ENCODE measurements around the gene CCT4.
"Not testable (repeated sequence)": the region's sequence is repeated elsewhere in the genome, so short reads cannot be mapped to it uniquely, and the experiment has no call there.

Gene CCT4

DNA sequence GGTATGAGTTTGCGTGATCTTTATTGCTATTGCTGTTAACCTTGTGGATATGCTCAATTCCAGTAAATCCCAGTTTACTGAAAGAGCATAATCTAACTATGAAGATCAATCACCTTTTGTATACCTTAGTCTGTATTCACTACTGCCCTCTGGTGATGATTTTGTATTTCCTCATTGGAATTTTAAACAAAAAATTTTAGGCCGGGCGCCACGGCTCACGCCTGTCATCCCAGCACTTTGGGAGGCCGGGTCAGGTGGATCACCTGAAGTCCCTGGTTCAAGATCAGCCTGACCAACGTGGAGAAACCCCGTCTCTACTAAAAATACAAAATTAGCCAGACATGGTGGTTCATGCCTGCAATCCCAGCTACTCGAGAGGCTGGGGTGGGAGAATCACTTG, 22.1 kb upstream of the CCT4 start:
- no peak overlapping the region for H3K27ac ChIP-seq (ENCODE audit: low read length)
- no peaks in the 10 kb centered on the region for H3K27me3 ChIP-seq (ENCODE audit: low read depth, low read length)
- no peaks in the 10 kb centered on the region for H3K9me3 ChIP-seq (ENCODE audit: control insufficient read depth in 1 of 2, low read length in 2 of 2)
- no peak overlapping the region for H3K4me3 ChIP-seq (ENCODE audit: low read depth in 1 of 2, low read length in 2 of 2)
- H3K4me1 ChIP-seq (ENCODE audit: control insufficient read depth in 1 of 2, insufficient read depth in 2 of 2, low read length in 2 of 2) = peaks cover 0 to 22% of the 10 kb centered on the region in 2 donors
- H3K36me3 ChIP-seq (ENCODE audit: control insufficient read depth in 1 of 2, insufficient read depth in 2 of 2, low read length in 2 of 2) = no peaks in the 10 kb centered on the region

DNA sequence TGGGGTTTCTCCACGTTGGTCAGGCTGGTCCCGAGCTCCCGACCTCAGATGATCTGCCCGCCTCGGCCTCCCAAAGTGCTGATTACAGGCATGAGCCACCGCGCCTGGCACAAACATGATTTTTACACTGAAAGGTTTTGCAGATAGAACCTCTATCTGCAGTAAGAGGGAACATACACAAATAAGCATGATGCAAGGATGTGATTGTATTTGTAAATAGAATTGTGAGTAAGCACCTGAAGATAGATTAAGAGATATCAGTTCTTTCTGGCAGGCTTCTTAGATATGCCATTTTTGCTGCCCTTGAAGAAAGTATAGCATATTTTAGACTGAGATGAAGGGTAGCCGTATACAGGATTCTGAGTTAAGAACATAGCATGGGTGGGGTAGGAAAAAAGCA, 20.7 kb upstream of the CCT4 start:
- H3K27me3 ChIP-seq (ENCODE audit: low read depth, low read length) = no peaks in the 10 kb centered on the region
- no peaks in the 10 kb centered on the region for H3K9me3 ChIP-seq (ENCODE audit: control insufficient read depth in 1 of 2, low read length in 2 of 2)
- H3K27ac ChIP-seq (ENCODE audit: low read length) = no peak overlapping the region
- H3K36me3 ChIP-seq (ENCODE audit: control insufficient read depth in 1 of 2, insufficient read depth in 2 of 2, low read length in 2 of 2) = no peaks in the 10 kb centered on the region
- H3K4me3 ChIP-seq (ENCODE audit: low read depth in 1 of 2, low read length in 2 of 2) = no peak overlapping the region
- peaks cover 0 to 22% of the 10 kb centered on the region in 2 donors for H3K4me1 ChIP-seq (ENCODE audit: control insufficient read depth in 1 of 2, insufficient read depth in 2 of 2, low read length in 2 of 2)

DNA sequence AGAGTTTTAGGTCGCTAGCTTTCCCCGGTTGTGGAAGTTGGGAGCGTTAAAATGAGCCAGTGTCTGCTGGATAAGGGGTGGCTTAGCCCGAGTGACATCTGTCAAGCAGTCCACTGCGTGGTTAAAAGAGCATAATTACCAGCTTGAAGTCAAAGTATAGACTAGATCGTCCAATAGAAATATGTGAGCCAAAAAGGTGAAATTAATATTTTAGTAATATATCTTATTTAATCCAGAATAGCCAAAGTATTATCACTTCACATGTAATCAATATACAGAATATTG, 17.7 kb upstream of the CCT4 start:
- Histone ChIP-seq H3K9me3 (ENCODE audit: control insufficient read depth in 1 of 2, low read length in 2 of 2) (no peaks in the 10 kb centered on the region), H3K27me3 (ENCODE audit: low read depth, low read length) (no peaks in the 10 kb centered on the region), H3K4me1 (ENCODE audit: control insufficient read depth in 1 of 2, insufficient read depth in 2 of 2, low read length in 2 of 2) (peaks cover 0 to 22% of the 10 kb centered on the region in 2 donors), H3K4me3 (ENCODE audit: low read depth in 1 of 2, low read length in 2 of 2) (peak overlapping the region; percentile 97 to 99), H3K36me3 (ENCODE audit: control insufficient read depth in 1 of 2, insufficient read depth in 2 of 2, low read length in 2 of 2) (no peaks in the 10 kb centered on the region), H3K27ac (ENCODE audit: low read length) (peak overlapping the region; percentile 74)

DNA sequence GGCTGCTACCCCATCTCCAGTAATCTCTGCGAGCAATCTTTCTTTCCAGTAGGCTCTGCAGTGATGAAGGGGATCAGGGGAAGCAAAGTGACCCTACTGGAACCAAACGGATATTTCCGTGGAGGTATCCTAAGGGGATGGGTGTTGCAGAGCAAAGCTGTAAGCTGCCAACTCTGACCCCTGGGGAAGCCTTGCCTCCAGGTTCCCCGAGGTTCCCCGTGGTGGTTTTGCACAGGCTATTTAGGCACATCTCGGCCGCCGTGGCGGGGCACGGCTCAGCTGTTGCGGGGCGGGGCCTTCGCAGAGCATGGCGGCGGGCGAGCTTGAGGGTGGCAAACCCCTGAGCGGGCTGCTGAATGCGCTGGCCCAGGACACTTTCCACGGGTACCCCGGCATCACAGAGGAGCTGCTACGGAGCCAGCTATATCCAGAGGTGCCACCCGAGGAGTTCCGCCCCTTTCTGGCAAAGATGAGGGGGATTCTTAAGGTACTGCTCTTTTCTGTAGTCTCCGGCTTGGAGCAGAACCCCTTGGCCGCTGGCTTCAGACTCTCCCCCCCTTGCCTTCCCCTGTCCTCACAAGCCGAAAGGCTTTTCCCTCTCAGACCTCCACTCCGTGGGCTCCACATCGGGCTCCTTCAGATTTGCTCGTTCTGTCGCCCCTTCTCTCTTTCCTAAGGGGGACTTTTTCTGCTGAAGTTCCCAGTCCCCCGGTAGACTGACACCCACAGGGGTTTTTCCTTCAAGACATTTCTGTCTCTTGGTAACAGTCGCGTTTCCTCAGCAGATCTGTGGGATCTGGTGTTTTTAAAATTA, 17.1 kb upstream of the CCT4 start, which contains the start of gene COMMD1:
Gene COMMD1 (plus strand): TSS at position 303 of the 814 bp plus-strand sequence. CDS start 5 bp downstream, at position 308.
- peak within 1 kb of the TSS; percentile 97 to 99 for H3K4me3 ChIP-seq (ENCODE audit: low read depth in 1 of 2, low read length in 2 of 2)

DNA sequence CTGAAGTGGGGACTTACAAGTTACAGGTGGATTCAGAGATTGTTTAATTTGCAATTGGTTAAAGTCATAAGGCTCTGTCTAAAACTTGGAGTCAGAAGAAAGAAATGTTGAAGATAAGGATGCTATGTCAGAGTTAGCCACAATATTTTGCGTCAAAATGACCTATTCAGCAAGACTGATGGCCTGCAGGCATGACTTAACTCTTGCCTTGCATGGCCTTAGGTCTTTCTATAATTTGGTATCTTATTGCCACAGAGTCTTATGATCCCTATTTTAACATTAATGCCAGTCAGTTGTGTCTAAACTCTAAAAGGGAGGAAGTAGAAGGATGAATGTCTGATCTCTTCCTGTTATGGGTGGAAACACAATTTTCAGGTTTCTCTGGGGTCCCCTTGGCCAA, 11.8 kb upstream of the CCT4 start:
- H3K27ac ChIP-seq (ENCODE audit: low read length) = no peak overlapping the region
- no peaks in the 10 kb centered on the region for H3K9me3 ChIP-seq (ENCODE audit: control insufficient read depth in 1 of 2, low read length in 2 of 2)
- no peak overlapping the region for H3K4me3 ChIP-seq (ENCODE audit: low read depth in 1 of 2, low read length in 2 of 2)
- no peaks in the 10 kb centered on the region for H3K4me1 ChIP-seq (ENCODE audit: control insufficient read depth in 1 of 2, insufficient read depth in 2 of 2, low read length in 2 of 2)
- H3K36me3 ChIP-seq (ENCODE audit: control insufficient read depth in 1 of 2, insufficient read depth in 2 of 2, low read length in 2 of 2) = no peaks in the 10 kb centered on the region
- no peaks in the 10 kb centered on the region for H3K27me3 ChIP-seq (ENCODE audit: low read depth, low read length)

More for the DNA sequence above, 17.1 kb upstream of the CCT4 start, which contains the start of gene COMMD1:
- Histone ChIP-seq H3K27ac (ENCODE audit: low read length) (peak within 1 kb of the TSS; percentile 74), H3K27me3 (ENCODE audit: low read depth, low read length) (no peaks in the 10 kb centered on the region), H3K4me1 (ENCODE audit: control insufficient read depth in 1 of 2, insufficient read depth in 2 of 2, low read length in 2 of 2) (peaks cover 0 to 22% of the 10 kb centered on the region in 2 donors), H3K36me3 (ENCODE audit: control insufficient read depth in 1 of 2, insufficient read depth in 2 of 2, low read length in 2 of 2) (no peaks in the 10 kb centered on the region), H3K9me3 (ENCODE audit: control insufficient read depth in 1 of 2, low read length in 2 of 2) (no peaks in the 10 kb centered on the region)

DNA sequence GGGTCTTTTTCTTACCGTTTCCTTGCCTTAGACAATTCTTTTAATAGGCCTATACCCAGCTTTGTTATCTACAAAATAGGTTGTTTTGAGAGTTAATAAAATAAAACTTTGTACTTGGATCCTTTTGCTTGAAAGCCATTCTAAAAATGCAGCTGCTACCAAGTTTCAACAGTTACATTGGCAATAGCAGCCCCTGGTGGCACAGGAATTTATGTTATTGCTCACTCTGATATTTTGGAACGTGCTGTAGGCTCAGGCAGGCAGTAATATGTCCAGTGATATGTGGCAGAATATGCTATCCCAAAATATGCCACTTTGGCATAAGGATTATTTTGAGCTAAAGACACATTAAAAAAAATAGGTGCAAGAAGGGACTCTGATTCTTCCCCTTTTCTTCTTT, 10.4 kb upstream of the CCT4 start:
- no peak overlapping the region for H3K27ac ChIP-seq (ENCODE audit: low read length)
- no peak overlapping the region for H3K4me3 ChIP-seq (ENCODE audit: low read depth in 1 of 2, low read length in 2 of 2)
- no peaks in the 10 kb centered on the region for H3K4me1 ChIP-seq (ENCODE audit: control insufficient read depth in 1 of 2, insufficient read depth in 2 of 2, low read length in 2 of 2)
- no peaks in the 10 kb centered on the region for H3K9me3 ChIP-seq (ENCODE audit: control insufficient read depth in 1 of 2, low read length in 2 of 2)
- no peaks in the 10 kb centered on the region for H3K27me3 ChIP-seq (ENCODE audit: low read depth, low read length)
- no peaks in the 10 kb centered on the region for H3K36me3 ChIP-seq (ENCODE audit: control insufficient read depth in 1 of 2, insufficient read depth in 2 of 2, low read length in 2 of 2)

DNA sequence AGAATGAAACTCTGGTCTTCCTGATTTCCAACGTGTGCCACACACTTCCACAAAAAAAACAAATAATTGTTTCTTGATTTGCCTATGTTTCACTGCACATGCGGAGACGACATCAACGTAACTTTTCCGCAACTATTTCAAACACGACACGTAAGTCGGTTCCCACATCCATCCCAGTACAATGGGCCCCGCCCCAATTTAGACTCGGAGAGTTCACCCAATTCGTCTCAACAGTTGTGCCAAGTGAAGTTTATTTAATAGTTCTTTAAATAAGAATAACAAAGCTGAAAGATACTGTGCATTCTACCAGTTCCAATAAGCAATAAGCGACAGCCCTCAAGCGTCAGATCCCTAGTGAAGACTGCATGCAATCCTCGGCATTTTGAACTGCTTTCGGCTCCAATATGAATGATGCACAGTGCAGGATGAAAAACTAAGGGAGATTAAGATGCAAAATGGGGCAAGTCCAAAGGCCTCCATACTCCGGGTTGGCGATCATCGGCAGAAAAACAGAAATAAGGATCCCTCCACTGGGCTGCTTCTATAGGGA, 664 bp downstream of the CCT4 start:
- Histone ChIP-seq H3K27me3 (ENCODE audit: low read depth, low read length) (no peaks in the 10 kb centered on the region), H3K4me3 (ENCODE audit: low read depth in 1 of 2, low read length in 2 of 2) (peak overlapping the region; percentile 97 to 100), H3K27ac (ENCODE audit: low read length) (peak overlapping the region; percentile 99), H3K36me3 (ENCODE audit: control insufficient read depth in 1 of 2, insufficient read depth in 2 of 2, low read length in 2 of 2) (peaks cover 12 to 16% of the 10 kb centered on the region in 2 donors), H3K4me1 (ENCODE audit: control insufficient read depth in 1 of 2, insufficient read depth in 2 of 2, low read length in 2 of 2) (peaks cover 0 to 25% of the 10 kb centered on the region in 2 donors), H3K9me3 (ENCODE audit: control insufficient read depth in 1 of 2, low read length in 2 of 2) (no peaks in the 10 kb centered on the region)

DNA sequence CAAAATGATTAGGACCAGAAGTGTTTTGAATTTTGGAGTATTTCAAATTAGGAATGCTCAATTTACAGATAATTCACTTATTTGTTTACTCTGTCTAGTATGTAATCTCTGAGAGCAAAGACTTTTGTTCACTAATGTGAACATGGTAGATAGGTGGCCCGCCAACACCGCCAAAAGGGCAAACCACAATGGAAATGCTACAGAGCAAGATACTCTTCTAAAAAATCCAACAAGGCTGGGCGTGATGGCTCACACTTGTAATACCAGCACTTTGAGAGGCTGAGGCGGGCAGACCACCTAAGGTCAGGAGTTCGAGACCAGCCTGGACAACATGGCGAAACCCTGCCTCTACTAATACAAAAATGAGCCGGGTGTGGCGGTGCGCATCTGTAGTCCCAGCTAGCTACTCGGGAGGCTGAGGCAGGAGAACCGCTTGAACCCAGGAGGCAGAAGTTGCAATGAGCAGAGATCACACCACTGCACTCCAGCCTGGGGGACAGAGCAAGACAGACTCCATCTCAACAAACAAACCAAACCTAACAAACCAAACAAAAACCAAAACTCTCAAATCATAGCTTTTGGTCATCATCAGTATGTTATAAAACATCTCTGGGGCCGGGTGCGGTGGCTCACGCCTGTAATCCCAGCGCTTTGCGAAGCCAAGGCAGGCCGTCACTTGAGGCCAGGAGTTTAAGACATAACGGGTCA, 2.4 kb downstream of the CCT4 start:
- Histone ChIP-seq H3K4me3 (ENCODE audit: low read depth in 1 of 2, low read length in 2 of 2) (peak overlapping the region in 1 of 2 donors; percentile 12), H3K27me3 (ENCODE audit: low read depth, low read length) (no peaks in the 10 kb centered on the region), H3K9me3 (ENCODE audit: control insufficient read depth in 1 of 2, low read length in 2 of 2) (no peaks in the 10 kb centered on the region), H3K36me3 (ENCODE audit: control insufficient read depth in 1 of 2, insufficient read depth in 2 of 2, low read length in 2 of 2) (peaks cover 24 to 29% of the 10 kb centered on the region in 2 donors), H3K4me1 (ENCODE audit: control insufficient read depth in 1 of 2, insufficient read depth in 2 of 2, low read length in 2 of 2) (peaks cover 0 to 25% of the 10 kb centered on the region in 2 donors), H3K27ac (ENCODE audit: low read length) (no peak overlapping the region)

DNA sequence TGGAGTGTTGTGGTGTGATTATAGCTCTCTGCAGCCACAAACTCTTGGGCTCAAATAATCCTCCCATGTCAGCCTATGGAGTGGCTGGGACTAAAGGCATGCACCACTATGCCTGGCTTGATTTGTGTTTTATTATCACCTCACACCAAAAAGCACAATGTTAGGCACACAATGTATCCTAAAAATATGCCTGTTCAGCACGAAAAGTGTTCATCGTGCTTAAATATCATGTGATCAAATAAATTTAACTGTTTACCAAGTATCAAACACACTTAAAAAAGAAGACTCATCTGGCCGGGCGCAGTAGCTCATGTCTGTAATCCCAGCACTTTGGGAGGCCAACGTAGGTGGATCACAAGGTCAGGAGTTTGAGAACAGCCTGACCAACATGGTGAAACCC, 5.6 kb downstream of the CCT4 start:
- Histone ChIP-seq H3K4me3 (ENCODE audit: low read depth in 1 of 2, low read length in 2 of 2) (no peak overlapping the region), H3K36me3 (ENCODE audit: control insufficient read depth in 1 of 2, insufficient read depth in 2 of 2, low read length in 2 of 2) (peaks cover 47 to 58% of the 10 kb centered on the region in 2 donors), H3K27ac (ENCODE audit: low read length) (no peak overlapping the region), H3K4me1 (ENCODE audit: control insufficient read depth in 1 of 2, insufficient read depth in 2 of 2, low read length in 2 of 2) (peaks cover 0 to 21% of the 10 kb centered on the region in 2 donors), H3K9me3 (ENCODE audit: control insufficient read depth in 1 of 2, low read length in 2 of 2) (no peaks in the 10 kb centered on the region), H3K27me3 (ENCODE audit: low read depth, low read length) (no peaks in the 10 kb centered on the region)

DNA sequence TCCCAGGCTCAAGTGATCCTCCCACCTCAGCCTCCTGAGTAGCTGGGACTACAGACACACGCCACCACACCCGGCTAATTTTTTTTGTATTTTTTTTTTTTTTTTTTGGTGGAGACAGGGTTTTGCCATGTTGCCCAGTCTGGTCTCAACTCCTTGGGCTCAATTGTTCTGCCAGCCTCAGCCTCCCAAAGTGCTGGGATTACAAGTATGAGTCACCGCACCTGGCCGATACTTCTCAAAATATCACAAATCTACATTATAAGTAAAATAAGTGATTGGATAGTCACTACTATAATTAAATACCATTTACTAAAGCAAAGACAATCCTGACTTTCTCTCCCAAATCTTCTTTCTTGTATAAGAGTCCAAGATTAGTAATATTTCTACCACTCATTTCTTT, 9.1 kb downstream of the CCT4 start:
- not testable (repeated sequence) for H3K27me3 ChIP-seq (ENCODE audit: low read depth, low read length); H3K4me3 ChIP-seq (ENCODE audit: low read depth in 1 of 2, low read length in 2 of 2); H3K9me3 ChIP-seq (ENCODE audit: control insufficient read depth in 1 of 2, low read length in 2 of 2); H3K4me1 ChIP-seq (ENCODE audit: control insufficient read depth in 1 of 2, insufficient read depth in 2 of 2, low read length in 2 of 2); H3K27ac ChIP-seq (ENCODE audit: low read length)
- H3K36me3 ChIP-seq (ENCODE audit: control insufficient read depth in 1 of 2, insufficient read depth in 2 of 2, low read length in 2 of 2) = peaks cover 59 to 91% of the 10 kb centered on the region in 2 donors

DNA sequence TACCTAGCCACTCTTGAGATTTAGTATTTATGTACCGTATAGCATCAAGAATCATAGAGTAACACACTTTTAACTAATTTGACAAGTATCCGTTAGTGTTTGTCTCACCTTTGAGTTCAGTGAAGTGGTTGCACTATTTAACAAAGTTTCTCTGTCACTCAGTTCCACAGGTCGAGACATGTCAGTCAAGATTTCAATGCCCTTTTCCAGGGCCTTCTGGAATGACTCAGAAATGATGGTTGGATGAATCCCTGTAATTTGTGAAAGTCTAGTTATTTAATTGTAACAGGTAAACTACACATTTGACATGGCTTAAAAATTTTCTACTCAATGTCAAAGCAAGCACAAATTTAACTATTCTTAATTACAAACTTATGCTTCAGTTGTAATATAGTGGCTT, 9.7 kb downstream of the CCT4 start:
- Histone ChIP-seq H3K9me3 (ENCODE audit: control insufficient read depth in 1 of 2, low read length in 2 of 2) (no peaks in the 10 kb centered on the region), H3K4me3 (ENCODE audit: low read depth in 1 of 2, low read length in 2 of 2) (no peak overlapping the region), H3K4me1 (ENCODE audit: control insufficient read depth in 1 of 2, insufficient read depth in 2 of 2, low read length in 2 of 2) (no peaks in the 10 kb centered on the region), H3K27me3 (ENCODE audit: low read depth, low read length) (no peaks in the 10 kb centered on the region), H3K27ac (ENCODE audit: low read length) (no peak overlapping the region), H3K36me3 (ENCODE audit: control insufficient read depth in 1 of 2, insufficient read depth in 2 of 2, low read length in 2 of 2) (peaks cover 61 to 92% of the 10 kb centered on the region in 2 donors)
